Esophagus muscularis mucosa (tissue), 4 donors: Measurements from ENCODE around the gene ARHGAP6. TPM values are rescaled to one million over a fixed set of nuclear protein-coding genes. Genes with fewer than 3 reads are reported as not detected.
"Not testable (repeated sequence)": the region's sequence is repeated elsewhere in the genome, so short reads cannot be mapped to it uniquely, and the experiment has no call there.

Source experiments
- DNase-seq: peaks from one replicate; pipeline ENCODE4 v3.0.0-alpha.2; 2017; ENCODE audit errors: extremely low spot score
- H3K27ac ChIP-seq, 4 donors: fragments of 200-600 bp; sonication (generic); replicated peaks in 1 of 4; 1 replicate in 3 of 4; 2 replicates in 1 of 4; pipeline ENCODE4 v1.5.1; 2016 to 2019; ENCODE audit warnings: mild to moderate bottlenecking in 1 of 4
- H3K27me3 ChIP-seq, 4 donors: fragments of 200-600 bp; sonication (generic); one replicate each; pipeline versions ENCODE4 v1.5.1 to v1.6.0; 2016 to 2019
- H3K36me3 ChIP-seq, 4 donors: fragments of 200-600 bp; sonication (generic); one replicate each; pipeline ENCODE4 v1.5.1; 2016 to 2019
- H3K4me1 ChIP-seq, 4 donors: fragments of 200-600 bp; sonication (generic); one replicate each; pipeline ENCODE4 v1.5.1; 2016 to 2019
- H3K4me3 ChIP-seq, 4 donors: fragments of 200-600 bp; sonication (generic); 1 replicate in 2 of 4; 2 replicates in 2 of 4; pipeline ENCODE4 v1.5.1; 2016 to 2019; ENCODE audit warnings: mild to moderate bottlenecking in 4 of 4, moderate library complexity in 1 of 4
- H3K9me3 ChIP-seq, 4 donors: fragments of 200-600 bp; sonication (generic); 1 replicate in 3 of 4; 2 replicates in 1 of 4; pipeline ENCODE4 v1.5.1; 2016 to 2019
- EP300 ChIP-seq: sonication (generic); formaldehyde crosslinking; IDR thresholded peaks from one replicate; pipeline ENCODE4 v1.6.1; 2017; ENCODE audit warnings: antibody characterized with exemption
- POLR2A ChIP-seq: fragments of 450-650 bp; IDR thresholded peaks from one replicate; pipeline ENCODE4 v1.6.1; 2017; ENCODE audit warnings: antibody characterized with exemption, moderate library complexity, mild to moderate bottlenecking, low read depth
- POLR2AphosphoS5 ChIP-seq, 2 donors: sonication (generic); formaldehyde crosslinking; IDR thresholded peaks; one replicate each; pipeline ENCODE4 v1.6.1; 2017; ENCODE audit warnings: antibody characterized with exemption in 2 of 2
- WGBS: methylation state at CpG from one replicate; pipeline ENCODE4 v1.1.5; 2018; 5-methylcytosine and 5-hydroxymethylcytosine counted together
- intact Hi-C: fragments of 100-400 bp; cut with DNase I; formaldehyde crosslinking; loops from one replicate; pipeline ENCODE4 v1.15.1; 2023
- total RNA-seq, 4 donors: library from RNA; depleted of rRNA; stranded (reverse); fragments of >200 nt; gene quantifications; one replicate each; pipeline versions ENCODE4 v1.1.0 to v1.2.1, GENCODE V29; 2016
- TF ChIP-seq, protein P1 (sequence below), 3 experiments: fragments of 200-600 bp in 2 of 3; fragments of 450-650 bp in 1 of 3; sonication (generic) in 2 of 3; IDR thresholded peaks; one replicate each; pipeline ENCODE4 v1.5.1; 2017 to 2019; ENCODE audit warnings: antibody characterized with exemption in 3 of 3, mild to moderate bottlenecking in 2 of 3, moderate library complexity in 1 of 3

The ARHGAP6 gene
- total RNA-seq, 4 donors from 2014 or later: 25.2 to 44.8 (median 30.6) TPM

DNA sequence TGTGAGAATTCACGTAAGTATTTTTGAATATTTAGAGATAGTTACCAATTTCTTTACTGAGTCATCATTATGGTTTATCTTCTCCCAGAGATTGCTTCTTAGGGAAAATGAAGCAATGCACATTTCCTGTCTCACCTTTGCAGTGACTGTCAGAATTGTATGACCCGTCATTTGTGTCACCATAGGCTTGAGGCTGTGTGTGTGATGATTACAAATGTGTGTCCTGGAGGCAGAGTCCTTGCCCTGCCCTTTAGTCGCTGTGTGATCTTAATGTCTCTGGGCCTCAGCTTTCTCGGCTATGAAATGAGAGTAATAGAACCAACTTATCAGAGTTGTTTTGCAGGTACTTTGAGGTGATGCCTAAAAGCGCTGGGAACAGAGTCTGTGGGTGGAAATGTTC lies 540.7 kb downstream of the ARHGAP6 start:
- no peaks in the 10 kb centered on the region for H3K4me1 ChIP-seq
- 77% methylated on average over 5 of the region's 5 CpGs for WGBS

DNA sequence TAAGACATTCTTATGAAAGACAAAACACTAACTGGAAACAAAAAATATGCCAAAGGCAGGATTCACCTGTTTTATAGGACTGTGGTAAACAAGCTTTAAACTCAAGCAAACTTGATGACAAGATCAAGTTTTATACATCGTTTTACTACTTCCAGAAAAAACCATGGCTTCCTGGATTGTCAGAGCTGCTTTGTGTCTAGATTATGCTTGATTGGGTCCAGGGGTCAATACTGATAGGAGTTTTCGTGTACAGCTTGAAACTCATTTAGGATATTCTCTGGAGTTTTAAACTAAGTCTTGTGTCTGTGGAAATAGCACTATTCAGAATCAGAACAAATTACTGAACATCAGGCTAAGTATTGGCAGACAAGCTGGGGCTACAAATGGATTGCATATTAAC lies 541.6 kb downstream of the ARHGAP6 start:
- Histone ChIP-seq H3K27ac (no peak overlapping the region), H3K9me3 (no peaks in the 10 kb centered on the region), H3K27me3 (peaks cover 0 to 3% (median 0%) of the 10 kb centered on the region in 4 donors), H3K4me3 (no peak overlapping the region), H3K36me3 (peaks cover 0 to 27% (median 14%) of the 10 kb centered on the region in 4 donors), H3K4me1 (no peaks in the 10 kb centered on the region)
- no peak for DNase-seq
- WGBS: 63% methylated on average over 2 of the region's 2 CpGs
- TF ChIP-seq EP300: no peak
- no peak for TF ChIP-seq POLR2AphosphoS5 (IDR thresholded peaks at IDR 0.05)
- TF ChIP-seq, protein P1, sequence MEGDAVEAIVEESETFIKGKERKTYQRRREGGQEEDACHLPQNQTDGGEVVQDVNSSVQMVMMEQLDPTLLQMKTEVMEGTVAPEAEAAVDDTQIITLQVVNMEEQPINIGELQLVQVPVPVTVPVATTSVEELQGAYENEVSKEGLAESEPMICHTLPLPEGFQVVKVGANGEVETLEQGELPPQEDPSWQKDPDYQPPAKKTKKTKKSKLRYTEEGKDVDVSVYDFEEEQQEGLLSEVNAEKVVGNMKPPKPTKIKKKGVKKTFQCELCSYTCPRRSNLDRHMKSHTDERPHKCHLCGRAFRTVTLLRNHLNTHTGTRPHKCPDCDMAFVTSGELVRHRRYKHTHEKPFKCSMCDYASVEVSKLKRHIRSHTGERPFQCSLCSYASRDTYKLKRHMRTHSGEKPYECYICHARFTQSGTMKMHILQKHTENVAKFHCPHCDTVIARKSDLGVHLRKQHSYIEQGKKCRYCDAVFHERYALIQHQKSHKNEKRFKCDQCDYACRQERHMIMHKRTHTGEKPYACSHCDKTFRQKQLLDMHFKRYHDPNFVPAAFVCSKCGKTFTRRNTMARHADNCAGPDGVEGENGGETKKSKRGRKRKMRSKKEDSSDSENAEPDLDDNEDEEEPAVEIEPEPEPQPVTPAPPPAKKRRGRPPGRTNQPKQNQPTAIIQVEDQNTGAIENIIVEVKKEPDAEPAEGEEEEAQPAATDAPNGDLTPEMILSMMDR (IDR thresholded peaks at IDR 0.05): no peak
- no peak for TF ChIP-seq POLR2A
- intact Hi-C loops: no loop called here

More for the DNA sequence above, 540.7 kb downstream of the ARHGAP6 start:
- no peak for DNase-seq
- H3K4me3 ChIP-seq: no peak overlapping the region
- peaks cover 0 to 3% (median 0%) of the 10 kb centered on the region in 4 donors for H3K27me3 ChIP-seq
- intact Hi-C loops: no loop called here
- no peak overlapping the region for H3K27ac ChIP-seq
- H3K9me3 ChIP-seq: no peaks in the 10 kb centered on the region
- peaks cover 0 to 17% (median 11%) of the 10 kb centered on the region in 4 donors for H3K36me3 ChIP-seq
- no peak for TF ChIP-seq EP300
- TF ChIP-seq, protein P1 (IDR thresholded peaks at IDR 0.05): no peak
- no peak for TF ChIP-seq POLR2AphosphoS5 (IDR thresholded peaks at IDR 0.05)
- no peak for TF ChIP-seq POLR2A

DNA sequence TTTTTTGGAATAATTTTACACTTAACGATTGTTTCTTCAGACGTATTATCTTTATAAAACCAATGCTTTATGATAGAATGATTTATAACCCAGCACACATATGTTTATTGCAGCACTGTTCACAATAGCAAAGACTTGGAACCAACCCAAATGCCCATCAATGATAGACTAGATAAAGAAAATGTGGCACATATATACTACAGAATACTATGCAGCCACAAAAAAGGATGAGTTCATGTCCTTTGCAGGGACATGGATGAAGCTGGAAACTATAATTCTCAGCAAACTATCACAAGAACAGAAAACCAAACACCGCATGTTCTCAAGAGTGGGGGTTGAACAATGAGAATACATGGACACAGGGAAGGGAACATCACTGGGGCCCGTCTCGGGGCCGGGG lies 542.6 kb downstream of the ARHGAP6 start:
- intact Hi-C loops: not testable (repeated sequence)

DNA sequence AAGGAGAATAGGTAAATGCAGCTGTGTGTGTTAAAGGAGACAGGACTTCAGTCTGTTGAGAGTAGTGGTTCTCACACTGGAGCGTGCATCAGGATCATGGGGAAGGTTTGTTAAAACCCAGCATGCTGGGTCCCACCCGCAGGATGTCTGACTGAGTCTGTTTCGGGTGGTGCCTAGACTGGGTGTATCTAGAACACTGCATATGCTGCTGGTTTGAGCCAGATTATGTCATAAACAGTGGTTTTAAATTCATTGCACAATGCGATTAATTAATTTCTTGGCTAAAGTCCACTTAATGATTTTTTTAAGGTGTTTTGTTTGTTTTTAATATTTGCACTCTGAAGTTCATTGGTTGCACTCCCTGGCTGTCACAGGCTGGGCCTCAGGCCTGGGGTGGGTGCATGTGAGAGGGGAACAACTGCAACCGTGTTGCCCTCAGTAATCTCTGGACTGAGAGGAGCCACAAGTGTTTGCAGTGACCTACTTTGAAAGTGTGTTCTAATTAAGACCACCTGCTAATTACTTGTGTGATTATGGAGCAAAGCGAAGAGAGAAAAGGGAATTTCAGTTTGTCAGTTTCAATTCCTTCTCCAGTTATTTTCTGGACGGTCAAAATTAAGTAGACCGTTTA lies 546.3 kb downstream of the ARHGAP6 start:
- Histone ChIP-seq H3K4me1 (peaks cover 0 to under 1% (median 0%) of the 10 kb centered on the region in 4 donors), H3K36me3 (peaks cover 19 to 74% (median 56%) of the 10 kb centered on the region in 4 donors), H3K27ac (no peak overlapping the region), H3K27me3 (peaks cover 0 to 3% (median 0%) of the 10 kb centered on the region in 4 donors), H3K9me3 (no peaks in the 10 kb centered on the region), H3K4me3 (no peak overlapping the region)
- intact Hi-C loops: no loop called here
- WGBS: 60% methylated on average over 8 of the region's 8 CpGs
- no peak for TF ChIP-seq EP300
- TF ChIP-seq, protein P1 (IDR thresholded peaks at IDR 0.05): no peak
- TF ChIP-seq POLR2AphosphoS5 (IDR thresholded peaks at IDR 0.05): no peak
- no peak for TF ChIP-seq POLR2A
- DNase-seq: no peak

More for the DNA sequence above, 542.6 kb downstream of the ARHGAP6 start:
- not testable (repeated sequence) for H3K4me1 ChIP-seq, H3K9me3 ChIP-seq, H3K27me3 ChIP-seq, DNase-seq, H3K27ac ChIP-seq, H3K4me3 ChIP-seq
- H3K36me3 ChIP-seq: peaks cover 2 to 37% (median 23%) of the 10 kb centered on the region in 4 donors
- WGBS: 79% methylated on average over 6 of the region's 6 CpGs

DNA sequence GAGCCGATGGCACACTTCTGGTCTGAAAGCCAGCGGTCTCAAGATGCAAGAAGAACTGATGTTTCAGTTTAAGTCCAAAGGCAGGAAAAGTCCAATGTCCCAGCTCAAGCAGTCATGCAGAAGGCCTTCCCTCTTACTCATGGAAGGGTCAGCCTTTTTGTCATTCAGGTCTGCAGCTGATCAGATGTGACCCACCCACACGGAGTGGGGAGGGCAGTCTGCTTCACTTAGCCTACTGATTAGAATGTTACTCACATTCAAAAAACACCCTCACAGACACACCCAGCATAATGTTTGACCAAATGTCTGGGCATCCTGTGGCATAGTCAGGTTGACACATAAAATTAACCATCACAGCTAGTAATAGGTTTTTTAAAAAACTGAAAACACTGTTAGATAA lies 548.0 kb downstream of the ARHGAP6 start:
- intact Hi-C loops: no loop called here
- WGBS: 90% methylated on average over 3 of the region's 3 CpGs
- TF ChIP-seq EP300: no peak
- no peak for TF ChIP-seq POLR2AphosphoS5 (IDR thresholded peaks at IDR 0.05)
- no peak for TF ChIP-seq POLR2A
- TF ChIP-seq, protein P1 (IDR thresholded peaks at IDR 0.05): no peak
- no peaks in the 10 kb centered on the region for H3K9me3 ChIP-seq
- no peak overlapping the region for H3K4me3 ChIP-seq
- peaks cover 0 to 3% (median 0%) of the 10 kb centered on the region in 4 donors for H3K27me3 ChIP-seq
- no peak for DNase-seq
- peaks cover 19 to 79% (median 59%) of the 10 kb centered on the region in 4 donors for H3K36me3 ChIP-seq
- peaks cover 10 to 17% (median 14%) of the 10 kb centered on the region in 4 donors for H3K4me1 ChIP-seq
- no peak overlapping the region for H3K27ac ChIP-seq
